Chondrocyte (in vitro differentiated cells): ENCODE data around the gene EXOSC7. TPM values are rescaled to one million over a fixed set of nuclear protein-coding genes. Genes with fewer than 3 reads are reported as not detected.

Experiments used
- DNase-seq: peaks from one replicate; pipeline ENCODE4 v3.0.0; 2021; ENCODE audit warnings: mixed read lengths, low spot score
- H3K27ac Mint-ChIP-seq: one replicate; pipeline ENCODE4 v1.8.0; 2021; ENCODE audit warnings: mild to moderate bottlenecking, moderate library complexity, mixed read lengths; ENCODE audit not compliant: unreplicated experiment
- H3K27me3 Mint-ChIP-seq: 2 replicates; pipeline ENCODE4 v1.8.0; 2021; ENCODE audit warnings: low read depth, mixed read lengths
- H3K36me3 Mint-ChIP-seq: 2 replicates; pipeline ENCODE4 v1.8.0; 2021; ENCODE audit warnings: low read depth, mixed read lengths
- H3K4me1 Mint-ChIP-seq: 2 replicates; pipeline ENCODE4 v1.8.0; 2021; ENCODE audit warnings: low read depth, mild to moderate bottlenecking, mixed read lengths
- H3K4me3 Mint-ChIP-seq: one replicate; pipeline ENCODE4 v1.8.0; 2021; ENCODE audit warnings: mild to moderate bottlenecking, moderate library complexity, mixed read lengths; ENCODE audit not compliant: unreplicated experiment
- H3K9me3 Mint-ChIP-seq: 2 replicates; pipeline ENCODE4 v1.8.0; 2021; ENCODE audit warnings: low read depth, mixed read lengths
- CTCF ChIP-seq: fragments of 200-600 bp; sonication (generic); IDR thresholded peaks from 2 replicates; pipeline ENCODE4 v1.5.0; 2021; ENCODE audit warnings: antibody characterized with exemption, mild to moderate bottlenecking, moderate library complexity
- total RNA-seq: library from RNA; stranded (reverse); gene quantifications from 3 replicates; pipeline ENCODE4 v1.2.1, GENCODE V29; 2021

EXOSC7 gene
- total RNA-seq, 1 donor from 2014 or later, result 29.1 TPM

DNA sequence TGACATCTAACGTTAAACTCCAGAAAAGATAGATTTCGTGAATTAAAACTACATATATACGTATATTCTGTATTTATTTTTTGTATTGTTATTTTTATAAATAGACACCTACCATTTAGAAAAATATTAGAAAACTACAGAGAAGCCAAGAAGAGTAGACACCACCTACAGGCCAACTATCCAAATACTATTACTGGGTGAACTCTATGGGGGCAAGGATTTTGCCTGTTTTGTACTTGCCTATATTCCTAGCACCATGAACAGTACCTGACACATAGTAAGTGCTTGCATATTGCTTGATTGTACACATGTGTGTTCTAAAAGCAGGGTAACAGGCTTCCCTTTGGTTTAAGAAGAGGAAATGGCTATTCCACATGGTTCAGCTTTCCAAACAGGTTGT, 25.7 kb downstream of the EXOSC7 start:
- peak; percentile 43 for TF ChIP-seq CTCF
- no peak overlapping the region for H3K4me3 Mint-ChIP-seq

GRCh38 chr3:45002139-45002660, 26.2 kb downstream of the EXOSC7 start:
- Mint-ChIP-seq H3K36me3 (peaks cover 56% of the 10 kb centered on the region), H3K27ac (no peak overlapping the region), H3K4me3 (no peak overlapping the region), H3K27me3 (no peaks in the 10 kb centered on the region), H3K9me3 (peaks cover 11% of the 10 kb centered on the region), H3K4me1 (peaks cover 4% of the 10 kb centered on the region)
- TF ChIP-seq CTCF, result no peak
- DNase-seq, result no peak

More for the DNA sequence above, 25.7 kb downstream of the EXOSC7 start:
- Mint-ChIP-seq H3K4me1 (no peaks in the 10 kb centered on the region), H3K27ac (no peak overlapping the region), H3K9me3 (peaks cover 9% of the 10 kb centered on the region), H3K36me3 (peaks cover 56% of the 10 kb centered on the region), H3K27me3 (no peaks in the 10 kb centered on the region)
- no peak for DNase-seq

GRCh38 chr3:45002720-45003119, 26.7 kb downstream of the EXOSC7 start:
- Mint-ChIP-seq H3K9me3 (peaks cover 11% of the 10 kb centered on the region), H3K4me3 (no peak overlapping the region), H3K27me3 (no peaks in the 10 kb centered on the region), H3K4me1 (peaks cover 6% of the 10 kb centered on the region), H3K27ac (no peak overlapping the region), H3K36me3 (peaks cover 55% of the 10 kb centered on the region)
- TF ChIP-seq CTCF, result no peak
- no peak for DNase-seq

GRCh38 chr3:45003406-45003805, 27.4 kb downstream of the EXOSC7 start:
- Mint-ChIP-seq H3K4me1 (peaks cover 11% of the 10 kb centered on the region), H3K9me3 (peaks cover 11% of the 10 kb centered on the region), H3K36me3 (peaks cover 55% of the 10 kb centered on the region), H3K27me3 (no peaks in the 10 kb centered on the region), H3K4me3 (no peak overlapping the region), H3K27ac (no peak overlapping the region)
- no peak for DNase-seq
- TF ChIP-seq CTCF, result no peak

DNA sequence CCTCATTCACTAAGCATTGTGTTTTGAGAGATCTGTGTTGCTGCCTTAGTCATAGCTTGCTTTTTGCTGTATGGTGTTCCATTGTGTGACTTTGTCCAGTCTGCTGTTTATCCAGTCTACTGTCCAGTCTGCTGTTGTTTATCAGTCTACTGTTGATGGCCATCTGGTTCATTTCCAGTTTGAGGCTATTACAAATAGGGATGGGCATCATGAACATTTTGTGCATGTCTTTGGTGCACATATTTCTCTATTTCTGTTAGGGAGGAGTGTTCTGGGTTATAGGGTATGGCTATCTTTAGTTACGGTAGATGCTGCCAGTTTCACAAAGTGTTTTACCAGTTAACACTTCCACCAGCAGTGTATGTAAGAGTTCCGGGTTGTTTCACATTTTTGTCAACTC, 27.8 kb downstream of the EXOSC7 start:
- peaks cover 11% of the 10 kb centered on the region for H3K4me1 Mint-ChIP-seq
- H3K36me3 Mint-ChIP-seq, result peaks cover 53% of the 10 kb centered on the region
- H3K27ac Mint-ChIP-seq, result no peak overlapping the region
- no peak for DNase-seq
- peaks cover 11% of the 10 kb centered on the region for H3K9me3 Mint-ChIP-seq
- H3K4me3 Mint-ChIP-seq, result no peak overlapping the region
- no peaks in the 10 kb centered on the region for H3K27me3 Mint-ChIP-seq
- TF ChIP-seq CTCF, result no peak
